Upper lobe of left lung (tissue), 6 donors: Measurements from ENCODE around the gene USP3. TPM values are rescaled to one million over a fixed set of nuclear protein-coding genes. Genes with fewer than 3 reads are reported as not detected.

Source experiments
- ATAC-seq, 2 donors: fragments of 200-7000 bp; cut with Tn5 transposase; one replicate each; pipeline ENCODE4 v1.9.1; 2022; ENCODE audit warnings: mild to moderate bottlenecking in 2 of 2, moderate library complexity in 2 of 2; ENCODE audit not compliant: low FRiP score in 2 of 2
- DNase-seq, 2 donors: peaks; one replicate each; pipeline ENCODE4 v3.0.0-alpha.2; 2019 to 2020
- H3K27ac ChIP-seq, 4 donors: fragments of 200-600 bp; sonication (generic); one replicate each; pipeline ENCODE4 v1.5.1; 2016 to 2019
- H3K27me3 ChIP-seq, 4 donors: fragments of 200-600 bp; sonication (generic); one replicate each; pipeline ENCODE4 v1.5.1; 2017 to 2019
- H3K36me3 ChIP-seq, 4 donors: fragments of 200-600 bp; sonication (generic); one replicate each; pipeline ENCODE4 v1.5.1; 2016 to 2019
- H3K4me1 ChIP-seq, 4 donors: fragments of 200-600 bp; sonication (generic); one replicate each; pipeline ENCODE4 v1.5.1; 2018 to 2019
- H3K4me3 ChIP-seq, 4 donors: fragments of 200-600 bp; sonication (generic); one replicate each; pipeline ENCODE4 v1.5.1; 2017 to 2019; ENCODE audit warnings: mild to moderate bottlenecking in 2 of 4, moderate library complexity in 1 of 4
- H3K9me3 ChIP-seq, 4 donors: fragments of 200-600 bp; sonication (generic); one replicate each; pipeline ENCODE4 v1.5.1; 2018 to 2019
- CTCF ChIP-seq, 6 experiments: fragments of 450-650 bp in 4 of 6; fragments of 200-600 bp in 2 of 6; sonication (generic) in 2 of 6; IDR thresholded peaks; one replicate each; pipeline ENCODE4 v1.5.1; 2016 to 2019; ENCODE audit warnings: antibody characterized with exemption in 6 of 6
- EP300 ChIP-seq, 4 donors: sonication (generic); formaldehyde crosslinking; IDR thresholded peaks; one replicate each; pipeline ENCODE4 v1.5.1; 2017; ENCODE audit warnings: antibody characterized with exemption in 4 of 4, control low read depth in 2 of 4
- POLR2A ChIP-seq, 4 donors: fragments of 450-650 bp; IDR thresholded peaks; one replicate each; pipeline ENCODE4 v1.5.1; 2016 to 2017; ENCODE audit warnings: antibody characterized with exemption in 4 of 4, mild to moderate bottlenecking in 2 of 4
- POLR2AphosphoS5 ChIP-seq, 2 donors: sonication (generic); formaldehyde crosslinking; IDR thresholded peaks; one replicate each; pipeline ENCODE4 v1.5.1; 2017; ENCODE audit warnings: antibody characterized with exemption in 2 of 2
- WGBS, 2 donors: methylation state at CpG; one replicate each; pipeline ENCODE4 v1.1.5; 2017 to 2018; 5-methylcytosine and 5-hydroxymethylcytosine counted together
- total RNA-seq, 6 donors: library from RNA; depleted of rRNA in 4 of 6; stranded (reverse); fragments of >200 nt in 4 of 6; gene quantifications; one replicate each; pipeline versions ENCODE4 v1.1.0 to v1.2.1, GENCODE V29; 2016 to 2021
- donor health status: DM: no; HTN: no; CAD: no; lungs with moderate emphysema.
- donor health status: DM: no; HTN: yes; CAD: no; lungs with severe emphysema.

Gene USP3
- total RNA-seq, 6 donors from 2014 or later: 45.7 to 87.0 (median 63.8) TPM

GRCh38 chr15:63636518-63637061, 132.2 kb downstream of the USP3 start:
- TF ChIP-seq CTCF (IDR thresholded peaks at IDR 0.05) (no peak), POLR2AphosphoS5 (IDR thresholded peaks at IDR 0.05) (no peak), POLR2A (IDR thresholded peaks at IDR 0.05) (no peak), EP300 (IDR thresholded peaks at IDR 0.05) (no peak)

DNA sequence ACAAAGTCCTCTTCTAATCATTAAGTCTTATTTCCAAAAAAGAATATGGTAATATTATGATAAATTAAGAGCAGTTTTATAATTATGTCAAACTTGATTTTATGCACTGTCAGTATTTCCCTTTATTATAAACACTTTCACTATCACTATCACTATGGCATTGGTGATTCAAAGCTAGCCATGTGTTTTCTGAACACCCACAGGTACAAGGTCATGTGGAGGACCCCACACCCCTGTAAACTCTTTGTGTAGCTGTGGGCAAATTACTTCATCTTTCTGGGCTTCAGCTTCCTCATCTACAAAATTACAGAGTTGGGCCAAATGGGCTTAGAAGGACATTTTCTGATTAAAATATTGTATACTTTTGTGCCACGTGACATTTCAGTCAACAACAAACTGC, 134.4 kb downstream of the USP3 start:
- WGBS, 2 donors: 100% methylated on average over 1 of the region's 1 CpG
- ATAC-seq: no peak
- H3K4me3 ChIP-seq: no peak overlapping the region
- TF ChIP-seq POLR2AphosphoS5 (IDR thresholded peaks at IDR 0.05) (no peak), EP300 (IDR thresholded peaks at IDR 0.05) (no peak), POLR2A (IDR thresholded peaks at IDR 0.05) (no peak), CTCF (IDR thresholded peaks at IDR 0.05) (no peak)
- H3K27me3 ChIP-seq: no peaks in the 10 kb centered on the region
- no peaks in the 10 kb centered on the region for H3K9me3 ChIP-seq
- H3K4me1 ChIP-seq: no peaks in the 10 kb centered on the region
- H3K36me3 ChIP-seq: peaks cover 42 to 98% (median 62%) of the 10 kb centered on the region in 4 donors
- H3K27ac ChIP-seq: no peak overlapping the region
- no peak for DNase-seq

More at GRCh38 chr15:63636518-63637061, 132.2 kb downstream of the USP3 start:
- Histone ChIP-seq H3K4me3 (no peak overlapping the region), H3K9me3 (no peaks in the 10 kb centered on the region), H3K27me3 (no peaks in the 10 kb centered on the region), H3K4me1 (no peaks in the 10 kb centered on the region), H3K27ac (no peak overlapping the region), H3K36me3 (peaks cover 42 to 99% (median 70%) of the 10 kb centered on the region in 4 donors)
- WGBS, 2 donors: 95 to 99% methylated on average over 9 of the region's 9 CpGs
- ATAC-seq (no peak), DNase-seq (no peak)

DNA sequence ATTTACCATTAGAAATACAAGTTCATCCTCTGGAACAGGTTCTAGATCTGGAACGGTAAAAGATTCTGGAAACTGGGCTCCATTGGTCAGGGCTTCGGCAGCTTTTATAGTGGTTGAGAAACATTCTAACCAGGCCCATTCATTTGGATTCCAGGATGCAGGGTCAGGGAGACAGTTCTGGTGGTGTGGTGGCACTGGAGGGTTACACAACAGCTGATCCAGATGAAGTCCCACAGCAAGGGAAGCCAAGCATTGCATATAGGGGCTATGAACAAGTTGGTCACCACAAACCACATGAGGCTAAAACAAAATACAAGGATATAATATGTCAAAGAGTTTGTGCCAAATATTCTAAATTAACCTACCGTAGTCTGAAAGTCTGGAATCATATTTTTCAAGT, 135.8 kb downstream of the USP3 start:
- Histone ChIP-seq H3K27ac (no peak overlapping the region), H3K4me1 (no peaks in the 10 kb centered on the region), H3K36me3 (peaks cover 43 to 98% (median 60%) of the 10 kb centered on the region in 4 donors), H3K4me3 (no peak overlapping the region), H3K9me3 (no peaks in the 10 kb centered on the region), H3K27me3 (no peaks in the 10 kb centered on the region)
- ATAC-seq: no peak
- DNase-seq: no peak
- WGBS, 2 donors: 95 to 97% methylated on average over 3 of the region's 3 CpGs
- TF ChIP-seq POLR2AphosphoS5 (IDR thresholded peaks at IDR 0.05) (no peak), EP300 (IDR thresholded peaks at IDR 0.05) (no peak), POLR2A (IDR thresholded peaks at IDR 0.05) (no peak), CTCF (IDR thresholded peaks at IDR 0.05) (no peak)

Other genes starting within 250 kb of the USP3 start
- gene APH1B, start 227.0 kb upstream of the USP3 start, total RNA-seq: 10 to 100 TPM in 4 of 6 donors, 1 to 10 TPM in 2; 4.9 to 28.9 (median 12.4) TPM
- gene CA12, start 122.7 kb upstream of the USP3 start, total RNA-seq: 10 to 100 TPM in 1 of 6 donors, 1 to 10 TPM in 5; 2.2 to 14.6 (median 6.4) TPM
- gene FBXL22, start 92.8 kb downstream of the USP3 start, total RNA-seq: 1 to 10 TPM in 4 of 6 donors, not detected in 2; 1.1 to 2.0 (median 1.8) TPM